GM23338 (cell line): Measurements from ENCODE around the gene OLFML2B. TPM values are rescaled to one million over a fixed set of nuclear protein-coding genes. Genes with fewer than 3 reads are reported as not detected.

ENCODE experiments used
- CREB1 ChIP-seq: fragments of 250-450 bp; sonication (Bioruptor Pico); IDR thresholded peaks from 2 replicates; pipeline ENCODE4 v1.5.0; 2020; ENCODE audit warnings: low read depth, mild to moderate bottlenecking, moderate library complexity
- CTCF ChIP-seq, 2 experiments: fragments of 200-600 bp in 1 of 2; sonication (generic) in 1 of 2; conservative IDR thresholded peaks; 2 replicates each; pipeline versions ENCODE4 v1.5.1 to v1.6.1; 2016 to 2017; ENCODE audit warnings: antibody characterized with exemption in 2 of 2, low read depth in 2 of 2, mild to moderate bottlenecking in 2 of 2, moderate library complexity in 1 of 2
- ETS1 ChIP-seq: IDR thresholded peaks from 2 replicates; pipeline ENCODE4 v1.6.1; 2016; ENCODE audit warnings: antibody characterized with exemption
- EZH2 ChIP-seq: fragments of 200-600 bp; sonication (generic); IDR thresholded peaks from one replicate; pipeline ENCODE4 v1.8.0; 2017; ENCODE audit warnings: antibody characterized with exemption, mild to moderate bottlenecking, low read depth; ENCODE audit not compliant: unreplicated experiment
- EZH2phosphoT487 ChIP-seq: fragments of 200-600 bp; sonication (generic); IDR thresholded peaks from one replicate; pipeline ENCODE4 v1.8.1; 2018; ENCODE audit warnings: antibody characterized with exemption; ENCODE audit not compliant: unreplicated experiment
- JUNB ChIP-seq: IDR thresholded peaks from one replicate; pipeline ENCODE4 v1.6.1; 2016; ENCODE audit warnings: antibody characterized with exemption; ENCODE audit not compliant: unreplicated experiment
- NANOG ChIP-seq: IDR thresholded peaks from 2 replicates; pipeline ENCODE4 v1.6.1; 2016; ENCODE audit warnings: antibody characterized with exemption, borderline replicate concordance
- POLR2AphosphoS5 ChIP-seq: IDR thresholded peaks from 2 replicates; pipeline ENCODE4 v1.6.1; 2016; ENCODE audit warnings: antibody characterized with exemption, low read depth
- STAT1 ChIP-seq: IDR thresholded peaks from one replicate; pipeline ENCODE4 v1.6.1; 2016; ENCODE audit warnings: antibody characterized with exemption; ENCODE audit not compliant: unreplicated experiment
- ZNF331 ChIP-seq: fragments of 250-450 bp; sonication (Bioruptor Pico); IDR thresholded peaks from 2 replicates; pipeline ENCODE4 v1.5.0; 2020; ENCODE audit warnings: low read depth, mild to moderate bottlenecking, moderate library complexity
- ZNF462 ChIP-seq: fragments of 250-450 bp; sonication (Bioruptor Pico); IDR thresholded peaks from 2 replicates; pipeline ENCODE4 v1.5.0; 2020; ENCODE audit warnings: mild to moderate bottlenecking, moderate library complexity
- polyA plus RNA-seq: library from polyadenylated mRNA; unstranded; fragments of >200 nt; fragmentation: Nextera tagmentation; extraction: Ambion mirVana; gene quantifications from 2 replicates; pipeline ENCODE4 v1.2.1, GENCODE V29; 2016
- total RNA-seq: library from RNA; depleted of rRNA; stranded (reverse); fragments of >200 nt; shearing (Covaris generic); gene quantifications from 2 replicates; pipeline ENCODE4 v1.2.3, GENCODE V29; 2014

OLFML2B gene
- total and polyA plus RNA-seq, 2 experiments from 2014 or later, result 2.9 to 4.3 TPM

GRCh38 chr1:162003061-162003829 is 20.4 kb downstream of the OLFML2B start (continued):
- TF ChIP-seq ZNF462 (CRISPR knock-in tag), result no peak
- TF ChIP-seq ETS1, result no peak
- TF ChIP-seq CREB1, result no peak
- no peak for TF ChIP-seq STAT1
- TF ChIP-seq JUNB, result no peak
- no peak for TF ChIP-seq POLR2AphosphoS5
- TF ChIP-seq NANOG, result no peak
- no peak for TF ChIP-seq ZNF331 (CRISPR knock-in tag)
- no peak for TF ChIP-seq EZH2
- no peak for TF ChIP-seq EZH2phosphoT487
- TF ChIP-seq CTCF (conservative IDR thresholded peaks at IDR 0.05; ENCODE audit: low read depth in 2 of 2), result no peak
